H1 (cell line): ENCODE results near the gene FAF2.

Experiments
- BRCA1 ChIP-seq: IDR thresholded peaks from 2 replicates; pipeline ENCODE4 v1.6.1; 2012; ENCODE audit warnings: low read depth, low read length, improper control_type of control experiment
- CHD1 ChIP-seq: IDR thresholded peaks from 2 replicates; pipeline ENCODE4 v1.6.1; 2012; ENCODE audit warnings: low read depth, low read length, improper control_type of control experiment
- EZH2 ChIP-seq: fragments of 200-600 bp; sonication (generic); IDR thresholded peaks from 2 replicates; pipeline ENCODE4 v1.7.1; 2012; ENCODE audit warnings: low read depth, mild to moderate bottlenecking, moderate library complexity, low read length, inconsistent platforms; ENCODE audit not compliant: severe bottlenecking
- MAFK ChIP-seq: IDR thresholded peaks from 2 replicates; pipeline ENCODE4 v1.6.1; 2012; ENCODE audit warnings: low read depth, mild to moderate bottlenecking, improper control_type of control experiment, low read length
- POLR2A ChIP-seq, 2 experiments: IDR thresholded peaks; 1 replicate in 1 of 2; 2 replicates in 1 of 2; pipeline ENCODE4 v1.6.1; 2011; ENCODE audit warnings: low read depth in 2 of 2, low read length in 2 of 2, mild to moderate bottlenecking in 2 of 2; ENCODE audit errors: control extremely low read depth in 1 of 2
- RAD21 ChIP-seq, 2 experiments: IDR thresholded peaks in 1 of 2; conservative IDR thresholded peaks in 1 of 2; 2 replicates each; pipeline ENCODE4 v1.6.1; 2011; ENCODE audit warnings: low read depth in 2 of 2, low read length in 2 of 2, improper control_type of control experiment in 1 of 2, inconsistent platforms in 1 of 2, mild to moderate bottlenecking in 1 of 2, moderate library complexity in 1 of 2
- SUZ12 ChIP-seq: fragments of 200-600 bp; sonication (generic); IDR thresholded peaks from 2 replicates; pipeline ENCODE4 v1.6.1; 2012; ENCODE audit warnings: mild to moderate bottlenecking, inconsistent platforms, low read length, moderate library complexity, mixed read lengths
- TAF7 ChIP-seq: optimal IDR thresholded peaks from 2 replicates; pipeline ENCODE3; 2011; ENCODE audit warnings: low read depth, mild to moderate bottlenecking, inconsistent platforms, low read length, moderate library complexity, borderline replicate concordance
- YY1 ChIP-seq: IDR thresholded peaks from 2 replicates; pipeline ENCODE4 v1.6.1; 2011; ENCODE audit warnings: low read depth, mild to moderate bottlenecking, low read length
- ZNF274 ChIP-seq: IDR thresholded peaks from 2 replicates; pipeline ENCODE4 v1.7.0; 2012; ENCODE audit warnings: low read length, borderline replicate concordance; ENCODE audit errors: extremely low read depth
- TF ChIP-seq, protein P1 (sequence below), 3 experiments: IDR thresholded peaks; 1 replicate in 2 of 3; 2 replicates in 1 of 3; pipeline versions ENCODE4 v1.5.1 to v1.6.1; 2011; ENCODE audit warnings: low read length in 3 of 3, mild to moderate bottlenecking in 3 of 3, inconsistent platforms in 2 of 3, low read depth in 1 of 3, moderate library complexity in 1 of 3; ENCODE audit not compliant: insufficient read depth in 1 of 3; ENCODE audit errors: control extremely low read depth in 1 of 3

DNA sequence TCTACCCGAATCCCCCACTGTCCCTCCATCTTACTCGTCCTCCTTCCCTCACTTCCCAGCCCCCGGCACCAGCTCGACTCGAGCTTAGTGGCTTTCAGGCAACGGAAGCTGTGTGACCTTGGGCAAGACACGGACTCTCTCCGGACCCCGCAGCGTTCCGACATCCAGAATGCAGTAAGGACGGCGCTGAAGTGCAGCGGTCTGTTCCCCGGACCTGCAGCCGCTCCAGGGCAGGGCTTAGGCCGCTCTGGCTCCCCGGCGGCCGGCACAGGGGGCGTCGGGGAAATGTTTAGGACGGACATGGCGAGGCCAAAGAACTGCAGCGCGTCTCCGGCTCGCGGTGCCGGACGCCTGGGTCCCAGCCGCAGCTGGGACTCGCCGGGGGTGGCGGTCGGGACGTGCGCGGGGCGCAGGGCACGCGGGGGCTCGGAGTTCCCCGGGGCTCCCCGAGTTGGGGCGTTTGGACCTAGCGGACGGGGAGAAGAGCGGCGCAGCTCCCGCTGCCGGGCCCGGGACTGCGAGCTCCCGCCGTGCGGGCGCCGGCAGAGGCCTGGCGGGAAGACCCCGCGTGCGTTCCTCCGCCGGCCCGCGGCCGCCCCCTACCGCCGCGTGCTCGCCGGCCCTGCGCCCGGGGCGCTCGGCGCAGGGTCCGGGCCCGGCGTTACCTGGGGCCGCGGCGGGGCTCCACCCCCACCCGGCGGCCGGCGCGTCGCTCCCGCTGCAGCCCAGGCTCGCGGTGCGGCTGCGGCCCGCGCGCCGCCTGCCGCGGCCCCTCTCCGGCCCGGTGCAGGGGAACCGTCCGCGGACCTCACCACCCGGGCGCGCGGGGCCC is 94.6 kb downstream of the FAF2 start:
- TF ChIP-seq, protein P1, sequence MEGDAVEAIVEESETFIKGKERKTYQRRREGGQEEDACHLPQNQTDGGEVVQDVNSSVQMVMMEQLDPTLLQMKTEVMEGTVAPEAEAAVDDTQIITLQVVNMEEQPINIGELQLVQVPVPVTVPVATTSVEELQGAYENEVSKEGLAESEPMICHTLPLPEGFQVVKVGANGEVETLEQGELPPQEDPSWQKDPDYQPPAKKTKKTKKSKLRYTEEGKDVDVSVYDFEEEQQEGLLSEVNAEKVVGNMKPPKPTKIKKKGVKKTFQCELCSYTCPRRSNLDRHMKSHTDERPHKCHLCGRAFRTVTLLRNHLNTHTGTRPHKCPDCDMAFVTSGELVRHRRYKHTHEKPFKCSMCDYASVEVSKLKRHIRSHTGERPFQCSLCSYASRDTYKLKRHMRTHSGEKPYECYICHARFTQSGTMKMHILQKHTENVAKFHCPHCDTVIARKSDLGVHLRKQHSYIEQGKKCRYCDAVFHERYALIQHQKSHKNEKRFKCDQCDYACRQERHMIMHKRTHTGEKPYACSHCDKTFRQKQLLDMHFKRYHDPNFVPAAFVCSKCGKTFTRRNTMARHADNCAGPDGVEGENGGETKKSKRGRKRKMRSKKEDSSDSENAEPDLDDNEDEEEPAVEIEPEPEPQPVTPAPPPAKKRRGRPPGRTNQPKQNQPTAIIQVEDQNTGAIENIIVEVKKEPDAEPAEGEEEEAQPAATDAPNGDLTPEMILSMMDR (IDR thresholded peaks at IDR 0.05; ENCODE audit: control extremely low read depth in 1 of 3, insufficient read depth in 1 of 3, low read depth in 1 of 3, low read length in 3 of 3), result peak in 2 of 3 experiments; percentile 35 to 52; a peak in 3 of 4 replicates
- no peak for TF ChIP-seq CHD1
- no peak for TF ChIP-seq TAF7
- TF ChIP-seq MAFK, result no peak
- no peak for TF ChIP-seq BRCA1
- TF ChIP-seq RAD21 (IDR thresholded peaks at IDR 0.05 in 1 of 2, conservative IDR thresholded peaks at IDR 0.05 in 1 of 2; ENCODE audit: low read depth in 2 of 2, low read length in 2 of 2), result peak in 1 of 2 experiments; percentile 46; a peak in 2 of 4 replicates
- TF ChIP-seq YY1, result no peak
- TF ChIP-seq POLR2A (IDR thresholded peaks at IDR 0.05; ENCODE audit: control extremely low read depth in 1 of 2, low read depth in 2 of 2, low read length in 2 of 2), result peak in 1 of 2 experiments; percentile 50; a peak in 1 of 3 replicates
- TF ChIP-seq EZH2, result peak; percentile 41
- TF ChIP-seq SUZ12, result no peak
- TF ChIP-seq ZNF274, result no peak
